GM12875 (cell line): ENCODE measurements around the gene CEP72.

ENCODE experiments used
- H3K4me3 ChIP-seq: one replicate; pipeline ENCODE4 v1.5.1; 2011; ENCODE audit warnings: low read depth, low read length, control low read depth
- TF ChIP-seq, protein P1 (sequence below): IDR thresholded peaks from 2 replicates; pipeline ENCODE4 v1.5.1; 2011; ENCODE audit warnings: low read depth, mild to moderate bottlenecking, control low read depth, inconsistent platforms, low read length, moderate library complexity, borderline replicate concordance; ENCODE audit not compliant: insufficient read depth

CEP72 gene

DNA sequence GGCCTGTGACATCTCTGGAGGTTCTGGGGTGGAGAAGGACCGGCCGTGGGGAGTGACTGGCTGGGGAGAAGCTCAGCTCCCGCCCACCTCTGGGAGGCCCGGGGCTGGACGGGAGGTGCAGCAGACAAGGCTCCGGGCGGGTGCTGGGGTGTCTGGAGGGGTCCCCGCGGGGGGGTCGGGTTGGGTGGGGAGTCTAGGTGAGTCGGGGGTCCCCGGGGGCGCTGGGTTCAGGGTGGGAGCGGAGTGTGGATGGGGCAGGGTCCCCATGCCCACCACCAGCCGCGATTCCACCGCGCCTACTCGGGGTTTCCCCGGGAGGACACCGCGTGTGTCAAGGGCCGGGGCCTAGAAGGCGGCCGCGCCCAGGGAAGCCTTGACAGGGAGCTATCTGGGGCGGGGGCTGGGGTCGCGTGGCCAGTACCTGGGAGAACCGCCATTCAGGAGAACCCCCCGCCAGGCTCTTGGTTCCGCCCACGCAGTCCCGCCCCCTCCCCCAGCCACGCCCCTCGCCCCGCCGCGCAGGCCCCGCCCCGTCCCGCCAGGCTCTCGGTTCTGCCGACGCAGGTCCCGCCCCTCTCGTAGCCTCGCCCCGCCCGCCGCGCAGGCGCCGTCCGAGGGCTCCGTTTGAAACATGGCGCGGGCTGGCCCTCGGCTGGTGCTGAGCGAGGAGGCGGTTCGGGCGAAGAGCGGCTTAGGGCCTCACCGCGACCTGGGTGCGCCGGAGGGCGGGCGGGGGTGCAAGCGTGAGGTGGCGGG, at the start of gene CEP72:
Gene CEP72 (plus strand): TSS at position 610 of the 756 bp plus-strand sequence. CDS start 22 bp downstream, at position 632.
- H3K4me3 ChIP-seq = peak within 1 kb of the TSS; percentile 56

DNA sequence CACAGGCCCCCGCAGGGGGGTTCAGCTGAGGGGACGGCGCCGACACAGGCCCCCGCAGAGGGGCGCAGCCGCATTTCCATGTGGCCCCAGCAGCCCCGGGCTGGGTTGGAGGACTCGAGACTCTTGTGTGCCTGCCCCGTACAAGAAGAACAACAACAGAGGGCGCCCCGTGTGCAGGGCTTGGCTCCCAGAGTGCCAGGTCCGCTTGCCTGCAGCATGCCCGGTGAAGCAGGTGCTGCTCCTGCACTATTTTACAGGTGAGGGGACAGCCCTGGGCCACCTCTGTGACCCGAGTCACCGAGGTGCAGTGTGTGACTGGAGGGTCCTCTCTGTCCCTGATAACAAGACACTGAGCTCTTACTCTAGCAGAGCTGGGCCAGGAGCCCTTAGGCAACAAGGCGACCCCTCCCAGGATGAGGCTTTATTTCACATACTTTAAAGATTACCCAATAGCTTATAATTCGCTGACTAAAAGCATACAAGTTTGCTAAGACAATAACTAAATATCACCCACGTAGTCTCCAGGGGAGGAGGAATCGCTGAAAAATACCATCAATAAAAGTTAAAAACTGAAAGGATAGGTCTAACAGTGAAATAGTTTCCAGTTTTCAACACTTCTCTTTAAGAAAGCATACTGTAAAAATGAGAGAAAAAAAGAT, 46.2 kb upstream of the CEP72 start:
- no peak overlapping the region for H3K4me3 ChIP-seq
- TF ChIP-seq, protein P1, sequence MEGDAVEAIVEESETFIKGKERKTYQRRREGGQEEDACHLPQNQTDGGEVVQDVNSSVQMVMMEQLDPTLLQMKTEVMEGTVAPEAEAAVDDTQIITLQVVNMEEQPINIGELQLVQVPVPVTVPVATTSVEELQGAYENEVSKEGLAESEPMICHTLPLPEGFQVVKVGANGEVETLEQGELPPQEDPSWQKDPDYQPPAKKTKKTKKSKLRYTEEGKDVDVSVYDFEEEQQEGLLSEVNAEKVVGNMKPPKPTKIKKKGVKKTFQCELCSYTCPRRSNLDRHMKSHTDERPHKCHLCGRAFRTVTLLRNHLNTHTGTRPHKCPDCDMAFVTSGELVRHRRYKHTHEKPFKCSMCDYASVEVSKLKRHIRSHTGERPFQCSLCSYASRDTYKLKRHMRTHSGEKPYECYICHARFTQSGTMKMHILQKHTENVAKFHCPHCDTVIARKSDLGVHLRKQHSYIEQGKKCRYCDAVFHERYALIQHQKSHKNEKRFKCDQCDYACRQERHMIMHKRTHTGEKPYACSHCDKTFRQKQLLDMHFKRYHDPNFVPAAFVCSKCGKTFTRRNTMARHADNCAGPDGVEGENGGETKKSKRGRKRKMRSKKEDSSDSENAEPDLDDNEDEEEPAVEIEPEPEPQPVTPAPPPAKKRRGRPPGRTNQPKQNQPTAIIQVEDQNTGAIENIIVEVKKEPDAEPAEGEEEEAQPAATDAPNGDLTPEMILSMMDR = no peak

More for the DNA sequence above, at the start of gene CEP72:
- TF ChIP-seq, protein P1 = no peak

GRCh38 chr5:566636-567309, 45.4 kb upstream of the CEP72 start:
- no peak overlapping the region for H3K4me3 ChIP-seq

GRCh38 chr5:567664-568060, 44.5 kb upstream of the CEP72 start:
- TF ChIP-seq, protein P1 = no peak
- H3K4me3 ChIP-seq = no peak overlapping the region

More at GRCh38 chr5:566636-567309, 45.4 kb upstream of the CEP72 start:
- TF ChIP-seq, protein P1 = no peak

DNA sequence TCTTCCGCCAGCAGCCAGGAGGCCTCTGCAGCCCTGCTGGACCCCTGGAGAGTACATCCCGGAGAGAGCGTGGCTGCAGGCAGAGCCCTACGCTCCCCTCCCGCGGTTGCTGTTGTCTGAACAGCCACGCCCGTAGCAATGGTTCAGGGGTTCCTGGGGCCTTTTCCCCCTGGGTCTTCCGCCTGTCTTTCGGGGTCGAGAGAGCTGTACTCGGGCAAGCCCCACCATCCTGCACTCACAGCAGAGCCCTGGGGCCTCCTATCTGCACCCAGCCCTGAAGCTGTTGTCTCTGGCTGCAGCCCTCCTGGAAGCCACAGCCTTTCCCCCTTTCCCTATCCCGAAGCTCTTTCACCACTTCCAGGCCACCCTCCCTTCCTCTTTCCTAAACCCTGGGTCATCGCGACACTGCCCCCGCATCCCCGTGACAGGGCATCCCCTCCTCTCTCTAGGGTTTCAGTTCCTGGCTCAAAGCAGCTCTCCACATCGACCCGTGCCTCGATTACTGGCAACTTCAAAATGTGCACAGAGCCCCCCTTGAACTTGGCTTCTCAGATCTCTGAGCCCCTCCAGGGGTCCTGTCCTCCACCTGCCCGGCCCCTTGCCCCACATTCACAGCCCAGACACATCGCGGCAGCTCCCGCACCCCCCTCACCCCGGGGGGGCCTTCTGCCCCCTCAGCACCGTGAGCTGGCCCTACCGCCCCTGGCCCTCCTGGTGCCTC, 43.9 kb upstream of the CEP72 start:
- TF ChIP-seq, protein P1 = no peak
- no peak overlapping the region for H3K4me3 ChIP-seq

- TF ChIP-seq, protein P1 = no peak
- no peak overlapping the region for H3K4me3 ChIP-seq
These were observed 43.3 kb upstream of the CEP72 start for GRCh38 chr5:568809-569208.
